Right lobe of liver (tissue), 6 donors: Measurements from ENCODE around the gene CUL9. TPM values are rescaled to one million over a fixed set of nuclear protein-coding genes. Genes with fewer than 3 reads are reported as not detected.

ENCODE experiments used
- ATAC-seq, 4 donors: fragments of 200-7000 bp; cut with Tn5 transposase; one replicate each; pipeline ENCODE4 v1.9.1; 2020; ENCODE audit warnings: mild to moderate bottlenecking in 4 of 4, moderate library complexity in 4 of 4
- DNase-seq, 3 donors: peaks; one replicate each; pipeline ENCODE4 v3.0.0-alpha.2; 2020
- H3K27ac ChIP-seq, 3 donors: fragments of 200-600 bp; one replicate each; pipeline ENCODE4 v1.8.0; 2022
- H3K27me3 ChIP-seq, 2 donors: fragments of 200-600 bp; one replicate each; pipeline ENCODE4 v1.8.0; 2022
- H3K36me3 ChIP-seq, 4 donors: fragments of 200-600 bp; sonication (generic) in 1 of 4; one replicate each; pipeline versions ENCODE4 v1.5.1 to v1.8.0; 2017 to 2022; ENCODE audit warnings: control low read depth in 1 of 4
- H3K4me1 ChIP-seq, 4 donors: fragments of 200-600 bp; sonication (generic) in 1 of 4; one replicate each; pipeline versions ENCODE4 v1.5.1 to v1.8.0; 2017 to 2022; ENCODE audit warnings: control low read depth in 1 of 4
- H3K4me3 ChIP-seq, 3 donors: fragments of 200-600 bp; one replicate each; pipeline ENCODE4 v1.8.0; 2022
- H3K9me3 ChIP-seq, 4 donors: fragments of 200-600 bp; sonication (generic) in 1 of 4; one replicate each; pipeline versions ENCODE4 v1.5.1 to v1.8.0; 2017 to 2022; ENCODE audit warnings: control low read depth in 1 of 4
- POLR2A ChIP-seq: fragments of 450-650 bp; IDR thresholded peaks from one replicate; pipeline ENCODE4 v1.6.1; 2017; ENCODE audit warnings: antibody characterized with exemption, mild to moderate bottlenecking
- WGBS: methylation state at CpG from one replicate; pipeline ENCODE4 v1.1.6; 2018; ENCODE audit warnings: low coverage, low lambda C conversion rate; ENCODE audit not compliant: insufficient coverage; ENCODE audit errors: missing lambda C conversion rate; 5-methylcytosine and 5-hydroxymethylcytosine counted together
- intact Hi-C, 2 donors: fragments of 100-400 bp; cut with DNase I; formaldehyde crosslinking; loops; one replicate each; pipeline versions ENCODE4 v1.11.2 to v1.14.1; 2022
- total RNA-seq, 6 experiments: library from RNA; depleted of rRNA in 2 of 6; stranded (reverse); fragments of >200 nt in 2 of 6; fragmentation: NEBNext Ultra II Directional in 3 of 6; extraction: Animal tissue kit (Norgen Biotek cat#: 25700) in 3 of 6; gene quantifications; one replicate each; pipeline versions ENCODE4 v1.1.0 to v1.2.4, GENCODE V29; 2016 to 2023
- TF ChIP-seq, protein P1 (sequence below), 4 donors: fragments of 200-600 bp in 3 of 4; fragments of 450-650 bp in 1 of 4; IDR thresholded peaks; one replicate each; pipeline versions ENCODE4 v1.5.1 to v1.8.0; 2016 to 2022; ENCODE audit warnings: antibody characterized with exemption in 4 of 4, mild to moderate bottlenecking in 2 of 4
- donor health status: DM: no; HTN: yes; CAD: no.
- donor health status: DM: no; HTN: no; CAD: no.
- donor health status: DM: no; HTN: no; CAD: no.
- donor health status: DM: no; HTN: yes; CAD: no.
- donor health status: DM: no; HTN: yes; CAD: no.

The CUL9 gene
- total RNA-seq, 6 experiments from 2014 or later = 14.4 to 17.7 (median 15.2) TPM

DNA sequence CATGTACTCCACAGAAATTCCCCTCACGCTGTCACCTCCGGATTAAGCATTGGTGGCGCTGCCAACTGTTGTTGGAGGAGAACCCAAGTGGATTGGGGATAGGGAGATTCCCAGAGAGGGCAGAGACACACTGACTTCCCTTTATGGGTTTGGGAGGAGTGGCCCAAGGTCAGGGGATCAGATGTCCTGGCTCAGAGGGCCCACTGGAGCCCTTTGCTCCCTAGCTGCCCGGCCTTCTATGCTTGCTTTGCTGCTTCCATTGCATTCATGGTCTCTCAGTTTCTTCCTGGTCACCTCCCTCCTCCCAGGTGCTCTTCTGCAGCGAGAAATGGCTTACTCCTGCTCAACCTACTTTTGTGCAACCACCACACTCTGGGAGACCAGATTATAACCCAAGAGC is 14.3 kb downstream of the CUL9 start:
- Histone ChIP-seq H3K4me1 (no peaks in the 10 kb centered on the region), H3K27me3 (no peaks in the 10 kb centered on the region), H3K4me3 (no peak overlapping the region), H3K27ac (no peak overlapping the region), H3K36me3 (peaks cover 0 to 37% (median 7%) of the 10 kb centered on the region in 4 donors), H3K9me3 (no peaks in the 10 kb centered on the region)
- ATAC-seq (no peak), DNase-seq (no peak)
- WGBS = 63% methylated on average over 2 of the region's 5 CpGs
- no peak for TF ChIP-seq POLR2A
- TF ChIP-seq, protein P1, sequence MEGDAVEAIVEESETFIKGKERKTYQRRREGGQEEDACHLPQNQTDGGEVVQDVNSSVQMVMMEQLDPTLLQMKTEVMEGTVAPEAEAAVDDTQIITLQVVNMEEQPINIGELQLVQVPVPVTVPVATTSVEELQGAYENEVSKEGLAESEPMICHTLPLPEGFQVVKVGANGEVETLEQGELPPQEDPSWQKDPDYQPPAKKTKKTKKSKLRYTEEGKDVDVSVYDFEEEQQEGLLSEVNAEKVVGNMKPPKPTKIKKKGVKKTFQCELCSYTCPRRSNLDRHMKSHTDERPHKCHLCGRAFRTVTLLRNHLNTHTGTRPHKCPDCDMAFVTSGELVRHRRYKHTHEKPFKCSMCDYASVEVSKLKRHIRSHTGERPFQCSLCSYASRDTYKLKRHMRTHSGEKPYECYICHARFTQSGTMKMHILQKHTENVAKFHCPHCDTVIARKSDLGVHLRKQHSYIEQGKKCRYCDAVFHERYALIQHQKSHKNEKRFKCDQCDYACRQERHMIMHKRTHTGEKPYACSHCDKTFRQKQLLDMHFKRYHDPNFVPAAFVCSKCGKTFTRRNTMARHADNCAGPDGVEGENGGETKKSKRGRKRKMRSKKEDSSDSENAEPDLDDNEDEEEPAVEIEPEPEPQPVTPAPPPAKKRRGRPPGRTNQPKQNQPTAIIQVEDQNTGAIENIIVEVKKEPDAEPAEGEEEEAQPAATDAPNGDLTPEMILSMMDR (IDR thresholded peaks at IDR 0.05) = no peak
- intact Hi-C loops = no loop called here

DNA sequence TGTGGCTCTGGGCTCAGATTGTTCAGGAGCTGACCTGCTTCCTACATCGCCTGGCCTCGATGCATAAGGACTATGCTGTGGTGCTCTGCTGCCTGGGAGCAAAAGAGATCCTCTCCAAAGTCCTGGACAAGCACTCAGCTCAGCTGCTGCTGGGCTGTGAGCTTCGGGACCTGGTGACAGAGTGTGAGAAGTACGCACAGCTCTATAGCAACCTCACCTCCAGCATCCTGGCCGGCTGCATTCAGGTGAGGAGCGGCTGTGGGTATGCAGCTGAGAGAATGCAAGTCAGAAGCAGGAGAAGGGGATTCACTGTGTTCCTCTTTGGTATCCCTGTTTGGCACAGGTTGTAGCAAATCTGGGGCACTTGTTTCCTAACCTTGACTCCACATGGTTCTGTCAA is 17.9 kb downstream of the CUL9 start:
- DNase-seq (no peak), ATAC-seq (no peak)
- intact Hi-C loops = no loop called here
- TF ChIP-seq, protein P1 (IDR thresholded peaks at IDR 0.05) = no peak
- TF ChIP-seq POLR2A = no peak
- Histone ChIP-seq H3K4me3 (no peak overlapping the region), H3K36me3 (peaks cover 0 to 33% (median 7%) of the 10 kb centered on the region in 4 donors), H3K27me3 (no peaks in the 10 kb centered on the region), H3K27ac (no peak overlapping the region), H3K9me3 (no peaks in the 10 kb centered on the region), H3K4me1 (no peaks in the 10 kb centered on the region)
- 93% methylated on average over 2 of the region's 6 CpGs for WGBS

DNA sequence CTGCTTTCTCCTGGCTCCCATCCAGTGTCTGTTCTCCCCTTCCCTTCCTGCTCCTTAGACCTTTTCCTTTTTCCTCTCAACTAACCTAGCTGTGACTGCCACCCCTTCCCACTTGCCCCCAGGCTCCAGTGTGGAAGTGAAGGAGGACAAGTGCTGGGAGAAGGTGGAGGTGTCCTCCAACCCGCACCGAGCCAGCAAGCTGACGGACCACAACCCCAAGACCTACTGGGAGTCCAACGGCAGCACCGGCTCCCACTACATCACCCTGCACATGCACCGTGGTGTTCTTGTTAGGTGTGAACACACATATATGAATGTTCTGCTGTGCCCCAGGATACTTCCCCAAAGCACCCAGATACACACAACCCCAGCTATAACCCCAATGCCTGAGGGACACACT is 18.5 kb downstream of the CUL9 start:
- DNase-seq (no peak), ATAC-seq (no peak)

DNA sequence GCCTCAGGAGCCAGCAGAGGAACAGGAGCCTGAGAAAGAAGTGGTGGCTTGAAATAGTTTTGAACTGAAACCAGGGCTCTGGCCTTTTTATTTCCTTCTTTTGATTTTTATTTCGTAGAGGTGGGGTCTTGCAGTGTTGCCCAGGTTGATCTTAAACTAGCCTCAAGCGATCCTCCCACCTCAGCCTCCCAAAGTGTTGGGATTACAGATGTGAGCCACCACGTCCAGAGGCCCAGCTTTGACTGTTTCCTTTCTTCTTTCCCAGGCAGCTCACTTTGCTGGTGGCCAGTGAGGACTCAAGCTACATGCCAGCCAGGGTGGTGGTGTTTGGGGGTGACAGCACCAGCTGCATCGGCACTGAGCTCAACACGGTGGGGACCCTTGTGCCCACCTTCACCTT is 20.5 kb downstream of the CUL9 start:
- Histone ChIP-seq H3K4me3 (no peak overlapping the region), H3K36me3 (peaks cover 0 to 15% (median 1%) of the 10 kb centered on the region in 4 donors), H3K27me3 (no peaks in the 10 kb centered on the region), H3K4me1 (no peaks in the 10 kb centered on the region), H3K27ac (no peak overlapping the region), H3K9me3 (no peaks in the 10 kb centered on the region)
- intact Hi-C loops = no loop called here
- DNase-seq = no peak
- TF ChIP-seq, protein P1 (IDR thresholded peaks at IDR 0.05) = no peak
- TF ChIP-seq POLR2A = no peak
- WGBS = 88% methylated on average over 5 of the region's 5 CpGs
- no peak for ATAC-seq

More for the DNA sequence above, 18.5 kb downstream of the CUL9 start:
- no peak overlapping the region for H3K4me3 ChIP-seq
- no peaks in the 10 kb centered on the region for H3K4me1 ChIP-seq
- no peak overlapping the region for H3K27ac ChIP-seq
- peaks cover 0 to 30% (median 7%) of the 10 kb centered on the region in 4 donors for H3K36me3 ChIP-seq
- no peaks in the 10 kb centered on the region for H3K9me3 ChIP-seq
- WGBS = 92% methylated on average over 6 of the region's 6 CpGs
- H3K27me3 ChIP-seq = no peaks in the 10 kb centered on the region
- intact Hi-C loops = no loop called here
- TF ChIP-seq, protein P1 (IDR thresholded peaks at IDR 0.05) = no peak
- TF ChIP-seq POLR2A = no peak
